Esophagus squamous epithelium (tissue), 4 donors: Measurements from ENCODE around the gene SLA2.
"Not testable (repeated sequence)": the region's sequence is repeated elsewhere in the genome, so short reads cannot be mapped to it uniquely, and the experiment has no call there.

Experiments
- POLR2A ChIP-seq, 4 donors: fragments of 450-650 bp; IDR thresholded peaks; one replicate each; pipeline ENCODE4 v1.6.1; 2017; ENCODE audit warnings: antibody characterized with exemption in 4 of 4, mild to moderate bottlenecking in 4 of 4, moderate library complexity in 3 of 4
- TF ChIP-seq, protein P1 (sequence below), 6 experiments: fragments of 450-650 bp in 4 of 6; fragments of 200-600 bp in 2 of 6; sonication (generic) in 2 of 6; IDR thresholded peaks; one replicate each; pipeline ENCODE4 v1.5.1; 2016 to 2019; ENCODE audit warnings: antibody characterized with exemption in 6 of 6, mild to moderate bottlenecking in 4 of 6, moderate library complexity in 4 of 6

- TF ChIP-seq, protein P1, sequence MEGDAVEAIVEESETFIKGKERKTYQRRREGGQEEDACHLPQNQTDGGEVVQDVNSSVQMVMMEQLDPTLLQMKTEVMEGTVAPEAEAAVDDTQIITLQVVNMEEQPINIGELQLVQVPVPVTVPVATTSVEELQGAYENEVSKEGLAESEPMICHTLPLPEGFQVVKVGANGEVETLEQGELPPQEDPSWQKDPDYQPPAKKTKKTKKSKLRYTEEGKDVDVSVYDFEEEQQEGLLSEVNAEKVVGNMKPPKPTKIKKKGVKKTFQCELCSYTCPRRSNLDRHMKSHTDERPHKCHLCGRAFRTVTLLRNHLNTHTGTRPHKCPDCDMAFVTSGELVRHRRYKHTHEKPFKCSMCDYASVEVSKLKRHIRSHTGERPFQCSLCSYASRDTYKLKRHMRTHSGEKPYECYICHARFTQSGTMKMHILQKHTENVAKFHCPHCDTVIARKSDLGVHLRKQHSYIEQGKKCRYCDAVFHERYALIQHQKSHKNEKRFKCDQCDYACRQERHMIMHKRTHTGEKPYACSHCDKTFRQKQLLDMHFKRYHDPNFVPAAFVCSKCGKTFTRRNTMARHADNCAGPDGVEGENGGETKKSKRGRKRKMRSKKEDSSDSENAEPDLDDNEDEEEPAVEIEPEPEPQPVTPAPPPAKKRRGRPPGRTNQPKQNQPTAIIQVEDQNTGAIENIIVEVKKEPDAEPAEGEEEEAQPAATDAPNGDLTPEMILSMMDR (IDR thresholded peaks at IDR 0.05): not testable (repeated sequence)
- not testable (repeated sequence) for TF ChIP-seq POLR2A (IDR thresholded peaks at IDR 0.05)
These were observed 29.5 kb upstream of the SLA2 start for GRCh38 chr20:36675545-36675944.
